CD4-positive, alpha-beta T cell treated with Interleukin-4 for 1 hour (primary cell): Measurements from ENCODE around the gene FAM117A.
"Not testable (repeated sequence)": the region's sequence is repeated elsewhere in the genome, so short reads cannot be mapped to it uniquely, and the experiment has no call there.

Experiments used
- DNase-seq, 2 donors: peaks; one replicate each; pipeline ENCODE4 v3.0.0-alpha.2; 2020 to 2022

The FAM117A gene

DNA sequence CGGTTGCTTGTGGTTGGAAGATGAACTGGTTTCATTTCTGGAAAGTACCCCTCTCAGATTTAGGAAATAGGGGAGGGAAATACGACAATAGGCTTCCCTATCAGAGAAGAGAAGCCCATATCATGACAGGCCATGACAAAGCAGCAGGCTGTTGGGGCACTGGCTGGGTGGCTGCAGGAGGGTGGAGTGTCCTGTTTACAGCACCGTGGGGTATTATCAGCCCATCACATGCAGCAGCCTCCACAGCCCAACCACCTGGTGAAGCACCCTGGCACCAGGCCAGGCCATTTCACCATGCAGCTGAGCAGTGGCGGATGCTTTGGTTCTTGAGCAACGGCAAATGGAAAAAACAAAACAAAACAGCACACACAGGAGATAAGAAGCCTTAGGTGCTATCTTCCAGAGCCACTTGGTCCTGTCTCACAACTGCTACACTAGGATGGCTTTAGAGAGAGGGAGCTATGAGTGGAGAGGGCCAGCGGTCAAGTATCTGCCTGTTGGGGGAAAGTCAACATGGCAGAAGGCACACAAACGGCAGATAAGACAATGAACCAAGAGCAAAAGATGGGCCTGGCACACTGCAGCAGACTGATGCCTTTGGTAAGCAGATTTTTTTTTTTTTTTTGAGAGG, 24.2 kb downstream of the FAM117A start:
- peak; percentile 96 to 97 for DNase-seq

DNA sequence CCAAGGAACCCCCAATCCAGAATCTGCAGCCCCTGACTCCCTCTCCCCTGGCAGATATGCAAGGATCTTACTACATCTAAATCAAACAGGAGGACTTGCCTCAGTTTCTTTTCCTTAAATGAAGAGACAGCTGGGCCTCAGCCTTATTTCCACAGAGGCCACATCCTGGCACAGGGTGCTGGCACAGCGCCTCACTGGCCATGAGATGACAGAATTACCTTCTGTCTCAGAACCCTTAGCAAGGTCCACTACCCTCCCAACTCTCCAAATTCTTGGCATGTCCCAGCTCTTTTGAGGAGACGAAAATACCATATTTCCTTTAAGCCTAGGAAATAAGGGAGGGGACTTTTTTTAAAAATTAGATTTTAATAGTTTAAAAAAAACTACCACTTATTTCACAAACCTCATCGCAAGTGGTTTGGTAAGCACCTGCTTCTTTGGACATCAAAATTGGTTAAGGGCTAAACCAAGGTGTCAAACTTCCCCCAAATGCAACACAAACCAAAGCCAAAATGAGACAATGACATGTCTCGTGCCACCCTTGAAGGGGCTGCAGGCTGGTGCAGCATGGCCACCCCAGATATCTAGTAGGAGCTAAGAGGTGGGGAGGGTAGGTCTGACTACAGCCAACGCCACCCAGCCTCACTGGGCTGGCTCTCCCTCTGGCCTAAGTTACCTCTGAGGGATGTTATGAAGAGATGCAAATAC, 25.3 kb downstream of the FAM117A start:
- no peak for DNase-seq

DNA sequence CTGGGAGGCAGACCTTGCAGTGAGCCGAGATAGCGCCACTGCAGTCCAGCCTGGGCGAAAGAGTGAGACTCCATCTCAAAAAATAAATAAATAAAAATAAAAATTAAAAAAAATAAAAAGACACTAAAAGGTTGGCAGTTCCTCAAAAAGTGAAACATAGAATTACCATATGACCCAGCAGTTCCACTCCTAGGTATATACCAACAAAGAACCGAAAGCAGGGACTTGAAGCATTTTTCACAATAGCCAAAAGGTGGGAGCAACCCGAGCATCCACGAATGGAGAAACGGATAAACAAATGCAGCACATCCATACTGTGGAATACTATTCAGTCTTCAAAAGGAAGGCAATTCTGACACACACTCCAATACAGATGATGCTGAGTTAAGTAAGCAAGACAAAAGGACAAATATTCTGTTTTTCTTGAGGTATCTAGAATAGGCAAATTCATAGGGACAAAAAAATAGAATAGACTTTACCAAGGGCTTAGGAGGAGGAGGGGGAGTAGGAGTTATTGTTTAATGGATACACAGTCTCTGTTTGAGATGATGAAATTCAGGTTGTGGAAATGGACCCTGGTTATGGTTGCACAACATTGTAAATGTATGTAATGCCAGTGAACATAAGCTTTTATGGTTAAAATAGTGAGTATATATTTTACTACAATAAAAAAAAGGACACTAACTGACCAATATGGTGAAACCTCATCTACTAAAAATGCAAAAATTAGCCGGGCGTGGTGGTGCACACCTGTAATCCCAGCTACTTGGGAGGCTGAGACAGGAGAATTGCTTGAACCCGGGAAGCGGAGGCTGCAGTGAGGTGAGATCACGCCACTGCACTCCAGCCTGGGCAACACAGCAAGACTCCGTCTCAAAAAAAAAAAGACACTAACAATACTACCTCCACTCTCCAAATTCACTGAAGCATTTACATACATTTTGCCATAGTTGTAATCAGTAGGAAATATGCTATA, 29.1 kb downstream of the FAM117A start:
- no peak for DNase-seq

DNA sequence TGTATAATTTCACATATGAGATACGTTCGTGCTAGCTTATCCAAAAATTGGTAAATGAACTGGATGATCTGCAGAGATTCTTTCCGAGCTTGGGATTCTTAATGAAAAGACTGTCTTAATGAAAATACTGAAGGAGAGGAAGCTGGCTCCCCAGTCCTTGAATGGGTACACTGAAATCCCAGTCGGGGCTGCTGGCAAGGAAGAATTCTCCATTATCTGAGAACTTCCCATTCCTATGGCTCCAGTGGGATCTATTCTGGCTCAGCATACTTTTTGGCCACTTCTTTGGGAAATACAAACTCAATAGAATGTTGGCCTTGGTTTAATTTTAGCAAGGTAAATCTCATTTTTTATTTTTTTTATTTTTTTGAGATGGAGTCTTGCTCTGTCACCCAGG, 32.5 kb downstream of the FAM117A start:
- DNase-seq: no peak

DNA sequence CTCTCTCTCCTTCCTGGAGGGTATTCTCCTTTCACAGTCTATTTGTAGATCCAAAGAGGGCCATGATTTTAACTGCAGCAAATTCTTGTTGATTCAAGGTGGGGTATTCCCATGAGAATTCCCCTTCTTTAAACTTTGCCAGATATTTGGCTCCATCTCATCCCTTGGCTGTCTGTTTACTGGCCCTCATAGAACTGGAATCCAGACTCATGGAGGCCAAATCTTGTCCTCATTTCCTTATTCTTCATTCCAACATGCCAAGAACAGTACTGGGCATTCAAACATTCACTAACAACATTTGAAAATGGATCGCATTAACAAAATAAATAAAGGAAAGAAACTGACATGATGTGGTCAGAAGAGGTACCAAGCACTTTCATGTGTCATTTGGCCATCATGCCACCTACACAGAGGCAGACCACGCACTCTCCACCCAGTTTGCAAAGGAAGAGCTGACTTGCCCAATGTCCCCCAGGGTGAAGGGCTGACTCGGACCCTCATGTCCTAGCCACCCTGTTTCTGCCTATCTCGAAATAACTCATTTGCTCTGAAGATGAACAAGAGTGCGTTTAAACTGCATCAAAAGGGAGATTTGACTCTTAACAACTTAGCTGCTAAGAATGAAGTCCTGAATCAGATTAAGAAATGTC, 33.0 kb downstream of the FAM117A start:
- no peak for DNase-seq

DNA sequence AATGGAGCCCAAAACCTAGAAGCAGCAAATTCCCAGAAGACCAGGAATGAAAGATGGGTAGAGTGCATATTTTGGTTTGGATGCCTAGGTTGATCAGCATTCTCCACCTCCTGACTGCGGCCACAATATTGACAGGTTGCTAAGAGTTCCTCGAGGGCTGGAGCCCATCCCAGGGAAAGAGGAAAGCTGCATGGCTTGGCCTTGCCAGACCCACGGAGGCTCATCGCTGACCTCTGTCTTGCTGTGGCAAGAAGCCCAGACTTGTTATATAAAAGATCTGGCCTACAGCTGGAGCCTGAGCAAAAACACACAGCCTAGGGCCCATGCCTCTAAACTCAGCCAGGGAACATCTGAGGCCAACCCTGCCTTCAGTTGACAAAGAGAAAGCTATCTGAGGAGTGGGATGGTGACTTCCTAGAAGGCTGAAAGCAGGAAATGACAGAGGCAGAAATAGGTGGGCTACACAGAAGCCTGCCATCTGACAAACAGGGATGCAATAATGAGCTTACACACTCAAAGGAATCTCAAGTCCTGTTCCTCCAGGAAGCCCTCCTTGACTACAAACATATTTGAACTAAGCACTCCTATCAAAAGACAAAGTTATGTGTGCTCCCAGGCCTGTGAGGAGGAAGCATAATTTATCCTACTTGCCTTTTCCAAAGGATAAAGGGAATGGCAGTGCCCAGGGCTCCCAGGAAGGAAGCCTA, 33.7 kb downstream of the FAM117A start:
- DNase-seq: no peak

DNA sequence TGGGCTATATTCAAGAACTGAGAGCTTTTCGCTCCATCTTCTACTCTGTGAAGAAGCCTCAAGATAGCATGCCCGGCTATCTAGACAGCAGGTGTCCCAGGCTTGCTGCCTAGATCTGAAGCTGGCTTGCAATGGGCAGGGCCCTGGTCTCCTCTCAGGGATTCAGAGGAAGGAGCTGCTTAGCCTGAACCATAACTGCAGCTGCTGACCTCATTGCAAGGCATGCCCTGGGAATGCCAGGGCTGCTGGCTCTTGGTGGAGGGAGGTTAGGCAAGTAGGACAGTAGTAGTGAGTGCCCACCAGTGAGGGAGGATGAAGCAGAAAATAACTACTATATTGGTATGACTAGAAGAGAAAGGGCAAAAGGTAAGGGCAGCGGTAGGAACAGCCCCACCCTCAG, 34.9 kb downstream of the FAM117A start:
- DNase-seq: no peak

DNA sequence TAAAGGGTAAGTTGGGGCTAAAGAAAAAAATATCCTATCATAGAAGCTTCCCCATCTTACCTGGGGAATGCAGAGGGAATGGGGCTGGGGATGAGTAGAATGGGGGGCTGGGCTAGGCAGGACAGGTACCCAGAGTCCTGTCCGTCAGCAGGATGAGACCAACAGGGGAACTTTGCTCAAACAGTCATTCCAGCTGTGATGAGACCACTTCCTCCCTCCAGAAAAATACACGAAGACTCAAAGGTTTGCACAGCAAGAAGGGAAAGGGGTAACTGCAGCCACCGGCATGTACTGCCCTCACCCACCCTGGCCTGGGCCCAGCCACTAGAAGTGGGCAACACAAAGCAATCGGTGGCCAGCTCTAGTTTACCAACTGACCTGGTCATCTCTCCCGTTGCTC, 35.5 kb downstream of the FAM117A start:
- DNase-seq: no peak

DNA sequence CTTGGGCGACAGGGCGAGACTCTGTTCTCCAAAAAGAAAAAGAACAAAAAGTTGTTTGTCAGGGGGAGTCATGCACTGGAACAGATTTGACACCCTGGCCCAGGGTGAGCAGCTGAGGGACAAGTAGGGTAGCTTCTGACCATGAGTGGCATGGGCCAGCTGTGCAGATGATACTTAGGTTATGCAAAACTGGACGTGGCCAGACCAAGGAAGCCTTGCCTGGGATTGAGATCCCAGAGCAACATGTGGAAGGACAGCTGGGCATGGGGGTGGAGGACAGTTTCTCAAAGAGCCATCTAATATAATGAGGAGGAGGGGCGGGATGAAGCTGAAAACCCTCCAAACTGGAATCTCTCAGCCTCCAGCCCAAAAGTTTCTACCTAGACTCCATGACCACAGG, 36.6 kb downstream of the FAM117A start:
- no peak for DNase-seq

DNA sequence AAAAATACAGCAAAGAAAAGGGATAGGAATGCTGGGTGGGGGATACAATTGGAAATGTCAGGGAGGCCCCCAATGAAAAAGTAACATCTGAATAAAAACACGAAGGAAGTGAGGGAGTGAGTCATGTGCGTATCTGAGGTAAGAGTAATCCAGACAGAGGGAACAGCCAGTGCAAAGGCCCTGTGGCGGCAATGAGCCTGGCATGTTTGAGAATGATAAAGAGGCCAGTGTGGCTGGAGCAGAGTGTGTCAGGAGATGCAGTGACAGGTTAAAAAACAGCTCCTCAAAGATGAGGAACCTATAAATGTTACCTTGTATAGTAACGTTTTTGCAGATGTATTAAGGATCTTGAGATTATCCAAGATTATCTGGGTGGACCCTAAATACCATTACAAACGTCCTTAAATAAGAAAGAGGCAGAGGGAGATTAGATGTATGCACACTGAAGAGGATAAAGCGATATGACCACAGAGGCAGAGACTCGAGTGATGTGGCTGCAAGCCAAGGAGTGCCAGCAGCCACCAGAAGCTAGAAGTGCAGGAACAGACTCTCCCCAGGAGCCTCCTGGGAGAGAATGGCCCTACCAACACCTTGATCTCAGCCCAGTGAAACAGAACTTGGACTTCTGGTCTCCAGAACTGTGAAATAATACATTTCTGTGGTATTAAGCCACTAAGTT, 38.3 kb downstream of the FAM117A start:
- DNase-seq: no peak

DNA sequence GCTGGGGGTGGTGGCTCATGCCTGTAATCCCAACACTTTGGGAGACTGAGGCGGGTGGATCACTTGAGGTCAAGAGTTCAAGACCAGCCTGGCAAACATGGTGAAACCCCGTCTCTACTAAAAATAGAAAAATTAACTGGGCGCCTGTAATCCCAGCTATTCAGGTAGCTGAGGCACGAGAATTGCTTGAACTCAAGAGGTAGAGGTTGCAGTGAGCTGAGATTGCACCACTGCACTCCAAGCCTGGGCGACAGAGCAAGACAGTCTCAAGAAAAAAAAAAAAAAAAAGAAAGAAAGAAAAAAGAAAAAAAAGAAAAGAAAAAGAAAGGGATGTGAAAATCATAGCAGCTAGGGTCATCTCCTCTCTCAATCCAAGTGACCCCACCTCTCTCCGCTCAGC, 39.4 kb downstream of the FAM117A start:
- DNase-seq: not testable (repeated sequence)

DNA sequence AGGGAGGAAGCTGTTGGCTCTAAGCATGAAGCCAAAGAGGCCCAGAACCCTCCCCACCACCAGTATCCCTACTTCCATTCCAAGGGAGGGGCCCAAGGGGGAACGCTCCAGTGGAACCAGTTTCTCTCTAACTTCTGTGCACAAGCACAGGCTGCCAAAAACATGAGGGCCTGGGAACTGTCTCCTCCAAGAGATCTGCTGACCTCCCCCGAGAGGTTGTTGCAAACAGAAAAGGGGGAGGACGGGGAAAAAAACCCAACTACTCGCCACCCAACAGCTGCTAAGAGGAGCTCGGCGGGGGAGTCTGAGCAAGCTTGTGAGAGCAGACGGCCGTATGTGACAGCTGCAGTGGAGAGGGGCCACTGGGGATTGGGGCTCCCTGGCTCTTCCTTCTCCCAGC, 40.5 kb downstream of the FAM117A start:
- DNase-seq: no peak

DNA sequence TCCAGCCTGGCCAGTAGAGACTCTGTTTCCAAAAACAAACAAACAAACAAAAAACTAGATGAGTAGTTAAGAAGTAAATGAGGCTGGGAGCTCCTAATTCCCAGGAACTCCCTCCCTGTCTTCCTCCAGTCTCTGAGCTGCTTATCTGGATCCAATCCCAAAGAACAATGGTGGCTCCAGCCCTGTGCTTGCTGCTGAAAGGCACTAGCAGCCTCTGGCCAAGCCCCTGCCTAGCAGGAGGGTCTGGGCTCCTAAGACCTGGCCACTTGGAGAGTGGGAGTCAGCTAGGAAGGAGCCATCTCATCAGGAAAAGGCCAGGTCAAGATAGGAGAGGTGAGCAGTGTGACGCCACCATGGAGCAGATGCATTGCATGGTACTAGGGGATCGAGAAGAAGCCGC, 41.9 kb downstream of the FAM117A start:
- DNase-seq: no peak

DNA sequence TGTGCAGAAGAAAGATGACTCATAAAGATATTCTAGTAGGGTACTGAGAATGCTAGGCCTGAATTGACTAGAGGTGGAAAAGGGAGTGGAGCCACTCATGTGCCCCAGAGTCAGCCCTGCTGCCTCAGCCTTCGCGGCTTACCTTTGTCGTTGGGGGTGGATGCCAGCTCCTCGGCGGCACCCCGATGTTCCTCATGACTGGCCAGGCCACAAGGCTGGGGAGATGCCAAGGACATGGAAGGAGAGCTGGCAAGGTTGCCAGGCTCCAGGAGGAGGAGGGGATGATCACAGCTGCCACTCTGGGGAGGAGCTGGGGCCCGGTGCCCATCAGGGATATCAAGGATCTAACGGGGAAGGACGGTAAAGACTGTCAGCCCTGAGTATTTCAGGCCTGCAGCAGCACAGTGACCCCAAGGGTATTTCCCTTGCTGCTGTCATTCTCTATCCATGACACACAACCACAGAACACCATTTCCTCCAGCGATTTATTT, 46.5 kb downstream of the FAM117A start:
- peak in 1 of 2 donors; percentile 25 for DNase-seq

DNA sequence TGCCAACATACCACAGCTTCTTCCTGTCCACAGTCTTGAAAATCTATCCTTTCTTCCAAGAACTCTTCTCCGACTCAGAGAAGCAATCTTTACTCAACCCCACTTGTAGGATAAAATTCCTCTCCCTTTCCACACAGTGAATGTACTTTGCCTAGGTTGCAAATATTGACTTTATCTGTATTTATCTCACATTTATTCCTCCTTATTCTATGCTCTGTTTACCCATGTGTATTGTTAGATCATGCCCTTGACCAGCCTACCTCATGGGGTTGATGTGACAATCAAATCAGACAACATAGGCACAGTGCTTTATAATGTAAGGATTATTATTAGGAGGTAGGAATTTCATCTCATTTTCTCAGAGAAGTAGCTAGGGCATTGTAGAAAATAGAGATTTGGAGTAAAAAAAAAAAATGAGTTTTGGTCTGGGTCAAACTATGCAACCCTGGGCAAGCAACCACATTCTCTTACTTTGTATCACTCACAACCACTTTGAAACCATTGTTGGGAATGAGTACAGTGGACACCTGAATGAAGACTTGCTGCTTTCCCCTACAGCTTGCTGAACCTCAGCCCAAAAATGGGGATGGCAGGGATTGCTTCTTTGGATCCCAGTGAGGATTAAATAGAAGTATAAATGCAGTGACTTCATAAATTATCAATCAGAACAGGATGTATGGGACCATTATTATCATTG, 47.1 kb downstream of the FAM117A start:
- no peak for DNase-seq

DNA sequence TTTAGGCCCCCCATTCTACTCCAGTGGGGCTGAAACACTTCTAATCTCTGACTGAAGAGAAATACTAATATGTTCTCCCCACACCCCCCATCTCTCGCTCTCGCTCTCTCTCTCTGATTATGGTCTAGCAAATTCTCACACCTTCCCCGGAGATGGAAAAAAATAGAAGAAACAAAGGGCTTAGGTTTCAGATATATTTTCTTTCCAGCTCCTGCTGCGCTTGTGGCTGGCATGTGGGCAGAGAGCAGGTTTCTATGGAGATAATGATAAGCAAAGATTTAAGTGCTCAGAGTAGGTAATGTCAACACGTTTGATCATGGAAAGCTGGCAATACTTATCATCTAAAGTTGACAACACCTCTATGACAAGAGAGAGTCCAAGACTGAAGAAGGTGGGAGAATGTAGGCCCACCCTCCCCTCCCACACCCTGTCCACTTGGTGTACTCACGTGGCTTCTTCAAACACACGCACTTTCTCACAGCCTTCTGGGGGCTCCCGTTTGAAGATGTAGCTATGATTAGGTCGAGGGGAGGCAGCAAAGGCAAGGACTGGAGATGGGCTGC, 48.1 kb downstream of the FAM117A start:
- DNase-seq: peak; percentile 63 to 87

DNA sequence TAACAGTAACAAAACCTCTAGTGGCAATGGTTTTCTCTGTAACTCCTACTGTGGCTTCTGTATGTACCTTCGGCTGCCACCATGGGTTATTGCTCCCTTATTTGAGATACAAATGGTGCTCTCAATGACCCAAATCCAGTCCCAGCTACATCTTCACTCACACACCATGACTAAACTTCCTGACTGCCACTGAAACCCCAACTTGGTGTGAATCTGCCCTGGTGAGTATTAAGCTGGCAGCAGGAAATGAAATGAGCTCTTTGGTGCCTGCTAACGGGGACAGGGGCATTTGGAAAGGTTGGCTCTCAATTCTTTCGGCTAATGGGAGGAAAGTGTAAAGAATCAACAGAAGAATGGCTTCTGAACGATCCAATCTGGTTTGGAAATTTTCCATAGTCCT, 48.7 kb downstream of the FAM117A start:
- DNase-seq: peak; percentile 59 to 79

DNA sequence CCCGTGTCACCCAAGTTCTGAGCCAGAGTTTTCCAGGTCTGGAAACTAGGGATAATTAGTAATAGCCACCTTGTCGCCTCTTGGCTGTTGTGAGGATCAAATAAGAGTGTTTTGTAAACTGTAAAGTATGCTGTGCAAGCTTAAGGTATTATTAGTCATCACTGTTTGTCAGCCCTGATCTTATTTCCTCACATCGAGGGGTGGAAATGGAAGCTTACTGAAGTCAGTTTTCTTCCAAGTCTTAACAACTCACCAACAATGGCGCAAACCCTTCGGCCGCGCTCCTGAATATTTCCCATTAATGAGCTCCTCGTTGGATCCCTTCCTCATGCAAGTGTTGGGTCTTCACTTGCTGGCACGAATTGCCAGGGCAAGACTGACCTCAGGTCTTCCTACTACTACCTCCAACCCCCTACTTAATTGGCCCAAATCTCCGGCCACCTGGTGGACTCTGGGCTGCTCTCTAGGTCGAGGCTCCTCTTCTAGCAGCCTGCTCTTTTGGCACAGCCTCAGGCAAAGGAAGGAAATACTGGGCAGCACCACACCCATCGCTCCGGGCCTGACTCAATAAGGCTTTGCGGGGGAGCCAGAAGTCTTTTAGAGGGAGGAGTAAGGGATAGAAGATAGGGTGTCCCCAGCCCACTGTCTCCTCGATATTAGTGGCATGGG, 55.3 kb downstream of the FAM117A start:
- DNase-seq: peak in 1 of 2 donors; percentile 19

DNA sequence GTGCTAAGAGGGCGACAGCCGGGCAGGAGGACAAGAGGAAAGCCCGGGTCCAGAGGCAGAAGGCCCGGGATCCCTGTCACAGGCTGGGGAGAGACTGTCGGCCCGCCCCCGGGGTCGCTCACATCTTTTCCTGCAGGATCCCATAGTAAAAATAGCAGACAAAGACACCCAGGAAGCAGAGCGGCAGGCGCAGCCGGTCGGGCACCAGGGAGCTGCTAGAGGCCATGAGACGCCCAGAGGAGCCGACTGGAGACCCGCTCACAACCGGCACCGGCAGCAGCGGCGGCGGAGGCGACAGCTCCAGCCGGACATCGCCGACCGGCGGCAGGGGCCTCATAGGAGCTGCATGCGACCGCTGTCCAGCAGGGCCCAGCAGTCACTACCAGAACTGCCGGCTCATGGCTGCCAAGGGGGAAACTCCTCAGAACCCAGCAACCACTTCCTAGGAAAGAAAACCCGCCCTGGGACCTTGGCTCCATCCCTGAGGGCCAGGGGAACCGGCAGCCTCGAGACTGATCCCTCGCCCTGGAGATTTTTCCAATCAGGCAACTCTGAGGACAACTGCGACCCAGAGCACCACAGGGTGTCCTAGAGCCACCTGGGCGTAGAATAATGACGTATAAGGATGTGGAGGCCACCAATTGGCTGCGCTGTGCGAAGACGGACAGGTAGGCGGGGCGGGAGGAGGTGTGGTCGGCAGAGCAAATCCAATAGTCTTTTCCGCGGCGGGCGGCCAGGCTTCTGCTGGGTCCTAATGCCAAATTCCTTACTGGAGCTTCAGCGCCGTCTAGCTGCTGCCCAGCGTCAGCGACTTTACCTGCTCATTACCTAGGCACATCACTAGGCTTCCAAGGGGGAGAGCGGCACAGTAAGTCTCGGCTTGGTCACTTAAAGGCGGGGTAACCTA, 56.1 kb downstream of the FAM117A start, which contains the start of gene SLC35B1:
Gene SLC35B1, minus strand, starts transcription at position 357 of the 907 bp plus-strand sequence. Its CDS starts 131 bp downstream, at position 226.
- peak; percentile 99 for DNase-seq
